ENCODE results near the gene PRKD2.

GRCh38 chr19:46661020-46661731 lies 55.7 kb downstream of the PRKD2 start, which contains the start of gene DACT3:
- TF ChIP-seq CTCF (conservative IDR thresholded peaks at IDR 0.05) (no peak), EZH2 (IDR thresholded peaks at IDR 0.05; ENCODE audit: low read depth) (no peak)
